Measurements from ENCODE around the gene LRRC8D.

The LRRC8D gene

DNA sequence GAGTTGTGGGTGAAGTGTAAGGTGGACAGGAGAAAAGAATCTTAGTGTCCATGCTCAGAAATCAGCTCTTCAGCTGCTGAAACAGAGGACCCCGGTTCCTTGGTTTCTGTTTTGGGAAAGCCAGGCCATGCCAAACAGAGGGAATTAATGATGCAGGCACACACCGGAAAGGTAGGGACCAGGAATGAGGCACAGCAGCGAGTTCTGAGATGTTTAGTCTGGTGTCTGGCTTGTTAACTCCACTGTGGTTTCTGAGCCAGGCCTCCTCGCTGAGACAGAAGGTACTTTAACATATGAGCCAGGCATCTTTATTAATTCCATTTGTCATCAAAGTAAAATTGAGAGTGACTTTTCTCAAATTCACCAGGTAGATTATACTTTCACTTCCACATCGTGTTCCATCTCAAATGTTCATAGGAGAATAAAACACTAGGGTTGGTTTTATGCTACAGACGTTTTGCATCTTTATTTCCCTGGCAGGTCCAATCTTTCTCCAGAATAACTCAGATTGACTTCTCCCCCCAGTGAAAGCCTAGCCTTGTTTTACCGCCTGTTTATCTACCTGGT is 23.5 kb downstream of the LRRC8D start (continued):
- TF ChIP-seq, protein P1, sequence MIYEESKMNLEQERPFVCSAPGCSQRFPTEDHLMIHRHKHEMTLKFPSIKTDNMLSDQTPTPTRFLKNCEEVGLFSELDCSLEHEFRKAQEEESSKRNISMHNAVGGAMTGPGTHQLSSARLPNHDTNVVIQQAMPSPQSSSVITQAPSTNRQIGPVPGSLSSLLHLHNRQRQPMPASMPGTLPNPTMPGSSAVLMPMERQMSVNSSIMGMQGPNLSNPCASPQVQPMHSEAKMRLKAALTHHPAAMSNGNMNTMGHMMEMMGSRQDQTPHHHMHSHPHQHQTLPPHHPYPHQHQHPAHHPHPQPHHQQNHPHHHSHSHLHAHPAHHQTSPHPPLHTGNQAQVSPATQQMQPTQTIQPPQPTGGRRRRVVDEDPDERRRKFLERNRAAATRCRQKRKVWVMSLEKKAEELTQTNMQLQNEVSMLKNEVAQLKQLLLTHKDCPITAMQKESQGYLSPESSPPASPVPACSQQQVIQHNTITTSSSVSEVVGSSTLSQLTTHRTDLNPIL (CRISPR knock-in tag; IDR thresholded peaks at IDR 0.05; ENCODE audit: low read depth): no peak
- no peak for TF ChIP-seq ZNF8 (CRISPR knock-in tag; IDR thresholded peaks at IDR 0.05)

DNA sequence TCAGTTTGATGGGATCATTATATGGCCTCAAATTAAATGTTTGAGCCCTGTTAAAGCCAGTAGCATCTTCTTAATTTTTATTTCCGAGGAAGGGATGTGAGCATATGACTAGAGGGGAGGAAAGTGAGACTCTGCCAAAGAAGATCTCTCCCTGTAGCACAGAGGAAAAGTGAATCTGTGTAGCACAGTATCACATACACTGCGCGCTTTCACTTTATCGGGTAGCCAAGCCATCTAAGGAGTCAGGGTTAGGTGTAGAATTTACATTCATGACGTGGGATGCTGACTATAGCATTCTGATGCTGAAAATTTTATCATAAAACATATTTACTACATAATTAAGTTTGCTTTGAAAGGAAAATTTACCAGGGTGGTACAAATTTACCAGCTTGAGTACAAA is 24.0 kb downstream of the LRRC8D start:
- ATAC-seq: no peak
- TF ChIP-seq TOX (CRISPR knock-in tag; IDR thresholded peaks at IDR 0.05; ENCODE audit: borderline replicate concordance) (no peak), SNAI2 (CRISPR knock-in tag; IDR thresholded peaks at IDR 0.05) (no peak), TCF4 (CRISPR knock-in tag; IDR thresholded peaks at IDR 0.05; ENCODE audit: borderline replicate concordance) (no peak), ZC3H10 (CRISPR knock-in tag; IDR thresholded peaks at IDR 0.05) (no peak), RARB (CRISPR knock-in tag; IDR thresholded peaks at IDR 0.05) (no peak), ZNF8 (CRISPR knock-in tag; IDR thresholded peaks at IDR 0.05) (no peak), ESRRG (CRISPR knock-in tag; IDR thresholded peaks at IDR 0.05) (no peak), CSDC2 (CRISPR knock-in tag; IDR thresholded peaks at IDR 0.05) (no peak), ZNF565 (CRISPR knock-in tag; conservative IDR thresholded peaks at IDR 0.05; ENCODE audit: low read depth) (no peak), GLIS3 (CRISPR knock-in tag; IDR thresholded peaks at IDR 0.05) (no peak), ZFP3 (CRISPR knock-in tag; IDR thresholded peaks at IDR 0.05) (no peak), ZFP30 (CRISPR knock-in tag; IDR thresholded peaks at IDR 0.05) (no peak)
- TF ChIP-seq, protein P2, sequence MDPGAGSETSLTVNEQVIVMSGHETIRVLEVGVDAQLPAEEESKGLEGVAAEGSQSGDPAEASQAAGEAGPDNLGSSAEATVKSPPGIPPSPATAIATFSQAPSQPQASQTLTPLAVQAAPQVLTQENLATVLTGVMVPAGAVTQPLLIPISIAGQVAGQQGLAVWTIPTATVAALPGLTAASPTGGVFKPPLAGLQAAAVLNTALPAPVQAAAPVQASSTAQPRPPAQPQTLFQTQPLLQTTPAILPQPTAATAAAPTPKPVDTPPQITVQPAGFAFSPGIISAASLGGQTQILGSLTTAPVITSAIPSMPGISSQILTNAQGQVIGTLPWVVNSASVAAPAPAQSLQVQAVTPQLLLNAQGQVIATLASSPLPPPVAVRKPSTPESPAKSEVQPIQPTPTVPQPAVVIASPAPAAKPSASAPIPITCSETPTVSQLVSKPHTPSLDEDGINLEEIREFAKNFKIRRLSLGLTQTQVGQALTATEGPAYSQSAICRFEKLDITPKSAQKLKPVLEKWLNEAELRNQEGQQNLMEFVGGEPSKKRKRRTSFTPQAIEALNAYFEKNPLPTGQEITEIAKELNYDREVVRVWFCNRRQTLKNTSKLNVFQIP (CRISPR knock-in tag; IDR thresholded peaks at IDR 0.05; ENCODE audit: borderline replicate concordance, low read depth): no peak
- TF ChIP-seq, protein P3, sequence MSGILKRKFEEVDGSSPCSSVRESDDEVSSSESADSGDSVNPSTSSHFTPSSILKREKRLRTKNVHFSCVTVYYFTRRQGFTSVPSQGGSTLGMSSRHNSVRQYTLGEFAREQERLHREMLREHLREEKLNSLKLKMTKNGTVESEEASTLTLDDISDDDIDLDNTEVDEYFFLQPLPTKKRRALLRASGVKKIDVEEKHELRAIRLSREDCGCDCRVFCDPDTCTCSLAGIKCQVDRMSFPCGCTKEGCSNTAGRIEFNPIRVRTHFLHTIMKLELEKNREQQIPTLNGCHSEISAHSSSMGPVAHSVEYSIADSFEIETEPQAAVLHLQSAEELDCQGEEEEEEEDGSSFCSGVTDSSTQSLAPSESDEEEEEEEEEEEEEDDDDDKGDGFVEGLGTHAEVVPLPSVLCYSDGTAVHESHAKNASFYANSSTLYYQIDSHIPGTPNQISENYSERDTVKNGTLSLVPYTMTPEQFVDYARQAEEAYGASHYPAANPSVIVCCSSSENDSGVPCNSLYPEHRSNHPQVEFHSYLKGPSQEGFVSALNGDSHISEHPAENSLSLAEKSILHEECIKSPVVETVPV (CRISPR knock-in tag; IDR thresholded peaks at IDR 0.05): no peak

DNA sequence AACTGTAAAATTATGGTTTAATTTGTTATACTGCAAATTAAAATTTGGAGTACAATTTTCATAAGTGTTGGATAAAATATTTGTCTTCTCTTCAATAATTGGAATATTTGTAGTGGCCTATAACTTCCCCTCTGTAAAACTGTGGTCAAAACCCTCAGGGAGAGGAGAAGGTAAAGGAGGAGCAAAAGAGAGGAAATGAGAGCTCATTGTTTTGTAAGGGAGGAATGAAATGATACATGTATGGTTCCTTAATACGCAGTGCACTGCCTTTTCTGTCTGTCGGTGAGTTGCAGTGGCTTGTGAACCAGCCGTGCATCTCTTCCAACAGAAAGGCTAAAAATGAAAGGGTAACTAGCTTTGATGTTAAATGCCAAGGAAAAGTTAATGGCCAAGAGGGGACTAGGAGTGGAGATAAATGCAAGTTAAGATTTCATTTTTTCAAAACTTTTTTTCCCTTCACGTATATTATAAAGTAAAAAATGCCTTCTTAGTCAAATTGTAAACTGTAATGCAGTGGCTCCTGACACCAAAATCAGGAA is 26.4 kb downstream of the LRRC8D start:
- no peak for ATAC-seq
- no peak for TF ChIP-seq ARNTL (CRISPR knock-in tag; IDR thresholded peaks at IDR 0.05; ENCODE audit: borderline replicate concordance, low read depth)

DNA sequence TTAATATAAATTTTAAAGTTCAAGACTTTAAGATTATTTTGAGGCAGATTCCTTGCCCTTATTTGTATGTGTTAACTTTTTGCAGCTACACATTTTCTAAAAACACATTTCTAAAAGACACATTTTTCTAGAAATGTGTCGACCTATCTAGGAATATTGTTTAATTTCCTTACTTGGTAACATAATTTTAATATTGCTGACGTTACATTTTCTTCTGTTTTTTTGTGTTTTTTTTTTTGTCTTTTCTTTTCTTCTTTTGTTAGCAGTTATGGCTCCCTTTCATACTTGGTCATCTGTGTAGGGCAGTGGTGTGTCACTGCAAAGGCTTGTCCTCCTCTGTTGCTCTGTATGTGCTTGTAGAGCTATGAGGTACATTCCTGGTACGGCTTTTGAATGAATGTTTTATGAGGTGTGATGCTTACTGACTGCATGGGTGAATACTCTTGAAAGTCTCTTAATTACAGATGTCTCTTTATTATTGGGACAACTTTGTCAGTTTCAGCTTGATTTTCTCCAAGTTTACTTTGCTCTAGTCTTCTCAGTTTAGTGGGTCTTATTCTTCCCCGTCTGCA is 30.1 kb downstream of the LRRC8D start:
- no peak for ATAC-seq

DNA sequence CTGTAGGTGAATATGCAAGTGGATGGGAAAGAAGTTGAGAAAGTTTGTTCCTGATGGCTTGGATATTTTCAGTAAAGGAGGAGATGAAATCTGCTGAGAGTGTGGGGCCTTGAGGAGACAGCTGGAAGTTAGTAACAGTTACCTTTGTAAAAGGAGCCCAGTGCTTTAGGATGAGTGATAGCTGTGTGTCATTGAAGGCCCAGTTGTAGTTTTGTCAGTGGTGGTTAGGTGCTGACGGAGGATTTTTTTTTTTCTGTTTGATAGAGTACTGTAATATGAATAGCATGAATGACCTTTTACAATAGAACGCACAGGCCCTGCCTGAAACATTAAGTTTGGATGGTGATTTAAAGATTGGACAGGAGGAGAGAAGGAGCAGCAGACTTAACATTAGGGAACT is 33.3 kb downstream of the LRRC8D start:
- no peak for ATAC-seq
- no peak for TF ChIP-seq OSR1 (CRISPR knock-in tag; IDR thresholded peaks at IDR 0.05)
- no peak for TF ChIP-seq TOX (CRISPR knock-in tag; IDR thresholded peaks at IDR 0.05; ENCODE audit: borderline replicate concordance)
- TF ChIP-seq ESRRG (CRISPR knock-in tag; IDR thresholded peaks at IDR 0.05): no peak
- TF ChIP-seq ZNF8 (CRISPR knock-in tag; IDR thresholded peaks at IDR 0.05): no peak
- TF ChIP-seq, protein P2 (CRISPR knock-in tag; IDR thresholded peaks at IDR 0.05; ENCODE audit: borderline replicate concordance, low read depth): no peak
- TF ChIP-seq ZFP30 (CRISPR knock-in tag; IDR thresholded peaks at IDR 0.05): no peak
- no peak for TF ChIP-seq TCF4 (CRISPR knock-in tag; IDR thresholded peaks at IDR 0.05; ENCODE audit: borderline replicate concordance)
- no peak for TF ChIP-seq CSDC2 (CRISPR knock-in tag; IDR thresholded peaks at IDR 0.05)
- TF ChIP-seq, protein P4, sequence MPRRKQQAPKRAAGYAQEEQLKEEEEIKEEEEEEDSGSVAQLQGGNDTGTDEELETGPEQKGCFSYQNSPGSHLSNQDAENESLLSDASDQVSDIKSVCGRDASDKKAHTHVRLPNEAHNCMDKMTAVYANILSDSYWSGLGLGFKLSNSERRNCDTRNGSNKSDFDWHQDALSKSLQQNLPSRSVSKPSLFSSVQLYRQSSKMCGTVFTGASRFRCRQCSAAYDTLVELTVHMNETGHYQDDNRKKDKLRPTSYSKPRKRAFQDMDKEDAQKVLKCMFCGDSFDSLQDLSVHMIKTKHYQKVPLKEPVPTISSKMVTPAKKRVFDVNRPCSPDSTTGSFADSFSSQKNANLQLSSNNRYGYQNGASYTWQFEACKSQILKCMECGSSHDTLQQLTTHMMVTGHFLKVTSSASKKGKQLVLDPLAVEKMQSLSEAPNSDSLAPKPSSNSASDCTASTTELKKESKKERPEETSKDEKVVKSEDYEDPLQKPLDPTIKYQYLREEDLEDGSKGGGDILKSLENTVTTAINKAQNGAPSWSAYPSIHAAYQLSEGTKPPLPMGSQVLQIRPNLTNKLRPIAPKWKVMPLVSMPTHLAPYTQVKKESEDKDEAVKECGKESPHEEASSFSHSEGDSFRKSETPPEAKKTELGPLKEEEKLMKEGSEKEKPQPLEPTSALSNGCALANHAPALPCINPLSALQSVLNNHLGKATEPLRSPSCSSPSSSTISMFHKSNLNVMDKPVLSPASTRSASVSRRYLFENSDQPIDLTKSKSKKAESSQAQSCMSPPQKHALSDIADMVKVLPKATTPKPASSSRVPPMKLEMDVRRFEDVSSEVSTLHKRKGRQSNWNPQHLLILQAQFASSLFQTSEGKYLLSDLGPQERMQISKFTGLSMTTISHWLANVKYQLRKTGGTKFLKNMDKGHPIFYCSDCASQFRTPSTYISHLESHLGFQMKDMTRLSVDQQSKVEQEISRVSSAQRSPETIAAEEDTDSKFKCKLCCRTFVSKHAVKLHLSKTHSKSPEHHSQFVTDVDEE (CRISPR knock-in tag; IDR thresholded peaks at IDR 0.05): no peak
- no peak for TF ChIP-seq ZNF565 (CRISPR knock-in tag; conservative IDR thresholded peaks at IDR 0.05; ENCODE audit: low read depth)
- TF ChIP-seq, protein P3 (CRISPR knock-in tag; IDR thresholded peaks at IDR 0.05): no peak

More for the DNA sequence above, 30.1 kb downstream of the LRRC8D start:
- TF ChIP-seq, protein P2 (CRISPR knock-in tag; IDR thresholded peaks at IDR 0.05; ENCODE audit: borderline replicate concordance, low read depth): no peak
- no peak for TF ChIP-seq BACH2 (CRISPR knock-in tag; IDR thresholded peaks at IDR 0.05; ENCODE audit: borderline replicate concordance)

All from SK-N-SH treated with all-trans-retinoic acid at 6 μM for 48 hours (cell line).